ENCODE measurements around the gene GPATCH2. TPM values are rescaled to one million over a fixed set of nuclear protein-coding genes. Genes with fewer than 3 reads are reported as not detected.

The GPATCH2 gene
- total RNA-seq, 2 donors from 2014 or later: 12.8 to 16.1 TPM

DNA sequence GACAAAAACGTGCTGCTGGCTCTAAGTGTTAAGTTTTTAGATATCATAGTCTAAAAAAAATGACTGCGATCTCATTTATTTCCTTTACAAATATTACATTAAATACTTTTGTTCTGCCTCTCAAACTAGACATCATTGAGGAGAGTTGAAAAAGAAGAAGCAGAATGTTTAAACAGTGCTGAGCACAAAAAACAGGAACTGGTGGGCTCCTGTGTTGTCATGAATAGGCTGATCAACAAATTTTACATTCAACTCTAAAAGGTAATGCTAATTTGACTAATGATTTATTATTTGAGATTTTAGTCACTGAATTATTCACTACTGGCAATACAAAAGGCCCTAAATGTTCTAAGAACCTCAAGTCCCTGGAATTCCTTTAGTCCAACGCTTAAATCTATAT is 66.1 kb downstream of the GPATCH2 start:
- H3K9me3 ChIP-seq (ENCODE audit: control insufficient read depth, low read length, poor library complexity, severe bottlenecking): no peaks in the 10 kb centered on the region
- no peaks in the 10 kb centered on the region for H3K4me1 Mint-ChIP-seq
- no peaks in the 10 kb centered on the region for H3K27me3 Mint-ChIP-seq
- no peak overlapping the region for H3K27ac Mint-ChIP-seq
- ATAC-seq (no peak), DNase-seq (no peak)
- H3K36me3 Mint-ChIP-seq (ENCODE audit: low read depth): peaks cover 3% of the 10 kb centered on the region
- H3K4me3 Mint-ChIP-seq: no peak overlapping the region

DNA sequence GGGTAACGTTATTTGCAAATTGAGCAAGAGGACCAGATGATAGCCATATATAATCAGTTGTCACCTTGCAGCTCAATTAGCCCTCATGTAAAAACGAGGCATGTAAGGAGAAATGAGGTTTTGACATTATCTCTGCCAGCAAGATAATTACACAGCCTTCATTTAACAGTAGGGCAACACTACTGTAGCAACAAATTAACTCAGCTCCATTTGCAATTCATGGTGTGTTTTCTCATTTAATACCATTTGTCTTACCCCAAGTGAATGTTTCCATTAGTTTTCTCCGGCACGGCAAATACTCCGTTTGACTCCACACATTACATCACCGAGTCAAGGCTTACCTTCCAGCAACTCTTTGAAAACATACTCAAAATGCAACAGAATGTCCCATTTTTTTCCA is 66.7 kb downstream of the GPATCH2 start:
- Mint-ChIP-seq H3K27ac (no peak overlapping the region), H3K4me1 (no peaks in the 10 kb centered on the region), H3K4me3 (no peak overlapping the region), H3K27me3 (no peaks in the 10 kb centered on the region), H3K36me3 (ENCODE audit: low read depth) (peaks cover 3% of the 10 kb centered on the region)
- DNase-seq (no peak), ATAC-seq (no peak)
- no peaks in the 10 kb centered on the region for H3K9me3 ChIP-seq (ENCODE audit: control insufficient read depth, low read length, poor library complexity, severe bottlenecking)

DNA sequence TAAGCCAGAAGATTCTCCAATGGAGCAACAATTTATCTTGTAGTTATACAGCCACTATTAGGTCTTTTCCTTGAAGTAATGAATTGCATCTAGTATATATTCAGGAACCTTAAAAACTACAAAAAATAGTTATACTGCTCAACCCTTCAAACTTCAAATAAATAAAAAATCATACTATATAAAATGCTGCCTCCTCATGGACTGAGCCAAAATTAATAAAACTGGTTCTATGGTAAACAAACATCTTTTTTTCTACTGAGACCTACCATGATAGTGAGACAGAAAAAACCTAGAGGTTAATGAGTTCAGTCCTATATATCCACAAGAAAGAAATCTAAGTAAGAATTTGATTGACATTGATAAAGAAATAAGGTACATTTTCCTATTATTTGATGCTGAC is 67.7 kb downstream of the GPATCH2 start:
- H3K36me3 Mint-ChIP-seq (ENCODE audit: low read depth): peaks cover 3% of the 10 kb centered on the region
- no peak for ATAC-seq
- no peaks in the 10 kb centered on the region for H3K27me3 Mint-ChIP-seq
- H3K9me3 ChIP-seq (ENCODE audit: control insufficient read depth, low read length, poor library complexity, severe bottlenecking): no peaks in the 10 kb centered on the region
- H3K4me3 Mint-ChIP-seq: no peak overlapping the region
- no peaks in the 10 kb centered on the region for H3K4me1 Mint-ChIP-seq
- no peak overlapping the region for H3K27ac Mint-ChIP-seq
- DNase-seq: no peak

DNA sequence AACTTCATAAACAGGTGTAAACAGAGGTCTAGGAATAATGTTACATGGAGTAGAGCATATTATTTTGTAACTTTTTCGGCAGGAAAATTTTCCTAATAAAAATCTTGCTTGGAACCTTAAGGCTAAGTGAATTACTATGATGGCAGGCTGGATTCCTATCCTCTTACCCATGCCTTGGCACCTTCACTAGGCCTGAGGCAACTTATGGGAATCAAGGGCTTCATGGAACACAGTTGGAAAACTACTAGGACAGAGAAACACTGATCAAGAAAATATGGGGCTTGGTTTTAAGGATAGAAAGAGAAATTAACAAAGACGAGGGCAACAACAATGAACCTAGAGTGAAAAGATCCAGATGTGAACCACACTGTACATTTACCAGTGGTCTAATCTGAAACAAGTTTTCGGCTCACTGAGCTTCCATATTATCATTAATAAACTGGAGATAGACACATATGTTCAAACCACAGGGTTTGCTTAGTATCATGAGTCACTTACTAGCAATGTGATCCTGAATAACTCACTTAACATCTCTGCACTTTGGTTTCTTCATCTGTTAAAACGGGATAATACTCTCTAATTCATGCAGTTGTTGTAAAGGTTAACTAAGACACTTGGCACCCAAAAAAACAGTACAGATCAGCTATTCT is 68.5 kb downstream of the GPATCH2 start:
- no peak for ATAC-seq
- Mint-ChIP-seq H3K27ac (no peak overlapping the region), H3K4me3 (no peak overlapping the region), H3K27me3 (no peaks in the 10 kb centered on the region), H3K36me3 (ENCODE audit: low read depth) (peaks cover 3% of the 10 kb centered on the region), H3K4me1 (no peaks in the 10 kb centered on the region)
- no peak for DNase-seq
- H3K9me3 ChIP-seq (ENCODE audit: control insufficient read depth, low read length, poor library complexity, severe bottlenecking): no peaks in the 10 kb centered on the region

DNA sequence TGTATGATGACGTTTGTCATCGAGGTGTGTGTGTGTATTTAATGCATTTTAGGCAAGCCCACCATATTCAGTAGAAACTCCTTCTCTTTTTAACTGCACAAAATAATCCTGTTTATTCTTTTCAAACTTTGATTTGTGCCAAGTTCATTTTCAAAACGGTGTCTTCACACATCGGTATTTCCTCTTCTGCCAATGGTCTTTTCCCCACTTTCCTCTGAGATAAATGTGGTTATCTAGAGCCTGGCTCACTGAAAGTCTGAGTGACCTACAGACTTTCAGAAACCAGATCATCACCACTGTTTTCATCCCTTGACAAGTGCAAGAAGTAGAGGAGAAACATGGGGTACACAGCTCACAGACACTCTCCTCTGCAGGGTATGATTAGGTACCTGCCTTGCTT is 69.4 kb downstream of the GPATCH2 start:
- H3K36me3 Mint-ChIP-seq (ENCODE audit: low read depth): peaks cover 3% of the 10 kb centered on the region
- H3K4me3 Mint-ChIP-seq: no peak overlapping the region
- H3K27ac Mint-ChIP-seq: no peak overlapping the region
- no peaks in the 10 kb centered on the region for H3K9me3 ChIP-seq (ENCODE audit: control insufficient read depth, low read length, poor library complexity, severe bottlenecking)
- no peaks in the 10 kb centered on the region for H3K4me1 Mint-ChIP-seq
- no peaks in the 10 kb centered on the region for H3K27me3 Mint-ChIP-seq
- no peak for ATAC-seq
- DNase-seq: no peak

DNA sequence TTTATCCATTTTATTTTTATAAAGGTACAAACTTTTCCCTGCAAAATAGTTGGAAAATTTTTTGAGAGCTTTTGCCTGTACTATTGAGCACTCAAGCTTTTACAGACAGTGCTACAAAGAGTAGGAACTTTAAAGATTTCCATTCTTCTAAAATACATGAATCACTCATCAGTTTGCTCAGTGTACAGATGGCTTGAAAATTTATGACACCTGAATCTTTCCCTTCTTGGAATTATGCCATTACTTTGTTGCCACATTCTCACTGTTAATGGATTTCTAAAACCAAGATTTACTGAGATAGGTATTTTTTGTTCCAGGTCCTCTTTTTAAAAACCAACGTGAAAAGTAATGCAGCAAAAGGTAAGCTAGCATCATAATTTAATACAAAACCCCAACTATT is 76.0 kb downstream of the GPATCH2 start:
- H3K36me3 Mint-ChIP-seq (ENCODE audit: low read depth): no peaks in the 10 kb centered on the region
- no peaks in the 10 kb centered on the region for H3K27me3 Mint-ChIP-seq
- DNase-seq (no peak), ATAC-seq (no peak)
- H3K9me3 ChIP-seq (ENCODE audit: control insufficient read depth, low read length, poor library complexity, severe bottlenecking): no peaks in the 10 kb centered on the region
- no peak overlapping the region for H3K27ac Mint-ChIP-seq
- H3K4me1 Mint-ChIP-seq: peaks cover 2% of the 10 kb centered on the region
- H3K4me3 Mint-ChIP-seq: no peak overlapping the region

DNA sequence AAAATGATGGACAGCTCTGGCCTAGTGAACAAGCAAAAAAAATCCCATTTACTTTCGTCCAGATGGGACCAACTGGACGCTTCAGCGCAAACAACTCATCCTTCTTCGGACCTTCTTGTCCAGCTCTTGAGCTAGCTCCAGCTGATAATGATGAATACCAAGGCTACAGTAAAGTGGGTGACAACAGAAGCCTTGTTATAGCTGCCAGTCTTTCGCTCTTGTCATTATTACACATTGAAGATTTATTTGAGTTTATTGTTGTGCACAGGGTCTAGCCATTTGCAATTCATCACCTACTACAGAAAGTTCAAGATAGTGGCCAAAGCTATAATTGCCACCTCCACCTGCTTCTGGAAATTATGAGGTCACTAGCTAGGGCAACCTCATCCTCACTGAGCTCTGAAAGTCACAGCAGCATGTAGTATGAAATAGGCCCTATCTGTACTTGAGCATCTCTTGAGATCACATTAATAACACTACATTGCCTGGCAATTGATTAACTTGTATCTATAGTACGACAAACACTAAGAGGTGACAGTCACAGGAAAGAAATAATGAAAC is 76.9 kb downstream of the GPATCH2 start:
- H3K27ac Mint-ChIP-seq: no peak overlapping the region
- no peaks in the 10 kb centered on the region for H3K9me3 ChIP-seq (ENCODE audit: control insufficient read depth, low read length, poor library complexity, severe bottlenecking)
- peaks cover 2% of the 10 kb centered on the region for H3K36me3 Mint-ChIP-seq (ENCODE audit: low read depth)
- H3K4me1 Mint-ChIP-seq: peaks cover 2% of the 10 kb centered on the region
- ATAC-seq (no peak), DNase-seq (no peak)
- H3K27me3 Mint-ChIP-seq: no peaks in the 10 kb centered on the region
- H3K4me3 Mint-ChIP-seq: no peak overlapping the region

DNA sequence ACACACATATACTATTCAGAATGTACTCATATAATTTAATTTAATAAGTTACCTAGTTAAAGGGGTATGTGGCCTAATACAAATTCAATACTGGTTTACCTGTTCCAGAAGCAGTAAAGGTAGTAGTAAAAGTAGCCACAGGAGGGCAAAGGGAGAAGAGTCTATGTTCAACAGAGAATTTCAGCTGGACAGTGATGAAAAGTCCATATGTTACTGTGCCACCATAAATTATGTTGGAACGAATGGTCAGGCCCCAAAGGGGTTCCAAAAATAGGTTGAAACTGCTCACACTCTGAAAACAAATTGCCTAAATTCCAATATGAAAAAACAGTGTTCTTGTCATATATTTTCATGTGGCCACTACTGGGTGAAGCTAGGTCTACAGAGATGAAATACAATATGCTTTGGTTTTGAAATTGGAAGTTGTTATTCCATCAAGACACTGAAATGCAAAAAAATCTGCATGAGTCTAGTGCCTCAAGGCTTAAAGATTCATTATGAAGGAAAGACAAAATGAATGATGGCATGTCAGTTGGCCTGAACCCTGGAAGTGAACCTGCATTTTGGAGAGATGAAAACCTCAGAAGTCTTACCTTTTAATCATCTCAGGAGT is 78.4 kb downstream of the GPATCH2 start:
- H3K4me1 Mint-ChIP-seq: peaks cover 2% of the 10 kb centered on the region
- peaks cover 2% of the 10 kb centered on the region for H3K36me3 Mint-ChIP-seq (ENCODE audit: low read depth)
- DNase-seq: no peak
- H3K27me3 Mint-ChIP-seq: no peaks in the 10 kb centered on the region
- ATAC-seq: no peak
- H3K9me3 ChIP-seq (ENCODE audit: control insufficient read depth, low read length, poor library complexity, severe bottlenecking): no peaks in the 10 kb centered on the region
- H3K4me3 Mint-ChIP-seq: no peak overlapping the region
- H3K27ac Mint-ChIP-seq: no peak overlapping the region

DNA sequence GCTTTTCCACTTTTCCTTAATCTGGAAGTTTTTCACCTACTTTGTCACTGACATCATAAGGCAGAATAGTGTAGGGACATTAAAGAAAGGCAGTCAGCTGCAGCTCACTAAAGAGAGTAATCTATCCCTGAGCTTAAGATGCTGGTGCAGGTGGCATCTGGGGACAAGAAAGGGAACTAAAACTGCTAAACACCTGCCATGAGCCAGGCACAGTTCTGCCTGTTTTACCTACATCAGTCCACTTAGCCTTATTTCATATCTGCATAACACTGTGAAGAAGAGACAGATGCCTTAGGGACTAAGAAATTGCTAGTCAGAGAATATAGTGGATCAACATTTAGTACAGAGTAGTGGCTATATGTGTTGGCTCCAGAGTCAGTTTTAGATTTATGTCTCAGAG is 88.1 kb downstream of the GPATCH2 start:
- H3K36me3 Mint-ChIP-seq (ENCODE audit: low read depth): peaks cover 2% of the 10 kb centered on the region
- DNase-seq (no peak), ATAC-seq (no peak)
- no peaks in the 10 kb centered on the region for H3K27me3 Mint-ChIP-seq
- H3K4me1 Mint-ChIP-seq: peaks cover 2% of the 10 kb centered on the region
- no peak overlapping the region for H3K4me3 Mint-ChIP-seq
- H3K9me3 ChIP-seq (ENCODE audit: control insufficient read depth, low read length, poor library complexity, severe bottlenecking): no peaks in the 10 kb centered on the region
- H3K27ac Mint-ChIP-seq: no peak overlapping the region

DNA sequence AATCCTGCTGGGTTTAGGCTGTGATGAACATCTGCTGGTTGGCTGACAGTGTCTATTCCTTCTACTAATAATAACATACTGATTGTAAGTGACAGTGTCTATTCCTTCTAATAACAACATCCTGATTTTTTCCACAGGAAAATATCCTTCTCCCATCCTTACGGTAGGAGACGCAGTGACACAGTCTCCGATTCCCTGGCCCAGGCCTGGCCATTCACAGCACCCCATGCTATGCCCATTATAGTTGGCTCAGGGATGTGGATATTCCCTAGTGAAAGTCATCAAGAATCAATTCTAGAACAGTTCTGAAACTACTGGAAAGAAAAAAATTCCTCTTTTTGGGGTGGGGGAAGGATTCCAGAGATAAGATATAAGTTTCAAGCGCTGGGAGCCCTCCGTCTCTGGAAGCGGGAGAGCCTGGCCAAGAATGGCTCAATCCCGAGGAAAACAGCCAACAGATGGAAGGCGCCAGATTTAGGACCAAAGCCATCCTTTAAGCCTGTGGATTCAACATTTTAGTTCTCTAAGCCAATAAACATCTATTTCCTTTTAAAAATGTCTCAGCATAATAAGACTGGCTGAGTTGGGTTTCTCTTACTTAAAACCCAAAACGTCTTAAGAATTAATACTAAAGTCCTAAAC is 88.6 kb downstream of the GPATCH2 start:
- no peaks in the 10 kb centered on the region for H3K27me3 Mint-ChIP-seq
- no peak overlapping the region for H3K27ac Mint-ChIP-seq
- no peaks in the 10 kb centered on the region for H3K9me3 ChIP-seq (ENCODE audit: control insufficient read depth, low read length, poor library complexity, severe bottlenecking)
- DNase-seq: no peak
- peaks cover 2% of the 10 kb centered on the region for H3K36me3 Mint-ChIP-seq (ENCODE audit: low read depth)
- peaks cover 2% of the 10 kb centered on the region for H3K4me1 Mint-ChIP-seq
- H3K4me3 Mint-ChIP-seq: no peak overlapping the region
- no peak for ATAC-seq

DNA sequence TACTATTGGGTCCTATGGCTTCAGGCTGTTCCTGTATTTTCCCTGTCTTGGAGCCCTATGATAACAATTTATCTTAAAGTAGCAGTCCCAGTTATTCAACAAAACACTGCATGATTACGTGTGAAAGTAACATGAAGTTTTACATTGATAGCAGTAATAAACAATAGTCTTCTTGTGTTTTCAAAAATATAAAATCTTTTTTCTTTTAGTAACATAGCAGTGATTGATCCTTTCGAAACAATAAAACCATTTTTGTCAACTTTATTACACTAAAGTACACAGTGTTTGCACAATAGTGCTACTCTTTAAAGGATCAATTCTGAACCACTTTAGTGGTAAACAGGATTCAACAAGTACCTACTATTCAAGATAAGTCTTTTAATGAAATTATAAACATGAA is 90.6 kb downstream of the GPATCH2 start:
- H3K27me3 Mint-ChIP-seq: no peaks in the 10 kb centered on the region
- DNase-seq: no peak
- H3K4me3 Mint-ChIP-seq: no peak overlapping the region
- peaks cover 2% of the 10 kb centered on the region for H3K4me1 Mint-ChIP-seq
- no peaks in the 10 kb centered on the region for H3K36me3 Mint-ChIP-seq (ENCODE audit: low read depth)
- no peak overlapping the region for H3K27ac Mint-ChIP-seq
- no peak for ATAC-seq
- H3K9me3 ChIP-seq (ENCODE audit: control insufficient read depth, low read length, poor library complexity, severe bottlenecking): no peaks in the 10 kb centered on the region

DNA sequence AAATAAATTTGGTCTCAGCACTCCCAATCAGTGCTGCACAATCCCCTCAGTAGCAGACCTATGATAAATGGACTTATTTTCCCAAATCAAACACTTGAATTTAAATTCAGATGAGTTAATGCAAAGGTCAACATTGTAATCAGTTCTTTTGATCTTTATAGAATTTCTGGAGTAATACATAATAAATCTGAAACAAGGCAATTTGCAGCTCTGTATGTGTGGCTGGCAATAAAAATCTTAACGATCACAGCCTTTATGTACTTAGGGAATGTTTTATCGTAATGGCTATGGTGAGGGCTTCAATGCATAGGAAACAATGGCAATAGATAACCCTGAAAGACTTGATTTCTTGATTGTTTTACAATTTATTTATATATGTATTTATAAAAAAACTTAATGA is 91.4 kb downstream of the GPATCH2 start:
- H3K9me3 ChIP-seq (ENCODE audit: control insufficient read depth, low read length, poor library complexity, severe bottlenecking): no peaks in the 10 kb centered on the region
- no peak overlapping the region for H3K4me3 Mint-ChIP-seq
- peaks cover 2% of the 10 kb centered on the region for H3K4me1 Mint-ChIP-seq
- H3K27me3 Mint-ChIP-seq: no peaks in the 10 kb centered on the region
- no peaks in the 10 kb centered on the region for H3K36me3 Mint-ChIP-seq (ENCODE audit: low read depth)
- no peak overlapping the region for H3K27ac Mint-ChIP-seq
- DNase-seq (no peak), ATAC-seq (no peak)

DNA sequence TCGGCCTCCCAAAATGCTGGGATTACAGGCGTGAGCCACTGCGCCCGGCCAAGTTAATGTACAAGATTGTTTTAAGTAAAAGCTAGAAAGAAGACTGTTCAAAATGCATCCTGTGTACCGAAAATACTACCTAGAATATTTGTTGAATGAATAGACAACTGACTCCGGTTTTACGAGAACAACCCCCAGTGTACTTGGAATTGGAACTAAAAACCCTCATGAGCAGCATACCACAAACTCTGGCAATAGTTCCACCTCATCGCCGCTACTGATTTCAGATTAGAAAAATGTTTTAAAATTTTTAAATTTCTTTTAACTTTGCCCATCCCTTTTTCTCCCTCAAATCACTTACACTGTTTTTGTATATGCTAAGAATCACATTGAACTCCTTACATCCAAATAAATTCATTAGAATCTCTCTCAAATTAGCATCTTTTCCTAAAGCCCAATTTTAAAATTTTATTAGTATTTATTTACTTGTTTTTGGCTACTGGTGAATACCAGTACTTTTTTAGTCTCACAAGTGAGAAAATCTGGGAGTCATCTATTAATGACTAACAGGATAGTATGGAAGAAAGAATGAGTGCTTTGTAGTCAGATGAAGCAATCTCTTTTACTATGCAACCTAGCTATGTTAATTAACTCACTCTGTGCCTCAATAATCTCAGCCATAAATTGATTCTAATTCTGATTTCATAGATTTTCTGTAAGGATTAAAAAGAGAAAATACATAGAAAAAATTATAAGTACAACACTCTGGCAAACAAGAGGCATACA is 95.1 kb downstream of the GPATCH2 start:
- H3K4me1 Mint-ChIP-seq: no peaks in the 10 kb centered on the region
- no peak overlapping the region for H3K27ac Mint-ChIP-seq
- H3K27me3 Mint-ChIP-seq: no peaks in the 10 kb centered on the region
- H3K36me3 Mint-ChIP-seq (ENCODE audit: low read depth): peaks cover 2% of the 10 kb centered on the region
- ATAC-seq (no peak), DNase-seq (no peak)
- no peak overlapping the region for H3K4me3 Mint-ChIP-seq
- no peaks in the 10 kb centered on the region for H3K9me3 ChIP-seq (ENCODE audit: control insufficient read depth, low read length, poor library complexity, severe bottlenecking)
